Islet of Langerhans (tissue), 1 donor: ENCODE data around the gene LMO2.

Source experiments
- FAIRE-seq: peaks from one replicate; lab custom pipeline; 2011; peaks lifted over from hg19 to GRCh38; lab: Jason Lieb, UNC

LMO2 gene

DNA sequence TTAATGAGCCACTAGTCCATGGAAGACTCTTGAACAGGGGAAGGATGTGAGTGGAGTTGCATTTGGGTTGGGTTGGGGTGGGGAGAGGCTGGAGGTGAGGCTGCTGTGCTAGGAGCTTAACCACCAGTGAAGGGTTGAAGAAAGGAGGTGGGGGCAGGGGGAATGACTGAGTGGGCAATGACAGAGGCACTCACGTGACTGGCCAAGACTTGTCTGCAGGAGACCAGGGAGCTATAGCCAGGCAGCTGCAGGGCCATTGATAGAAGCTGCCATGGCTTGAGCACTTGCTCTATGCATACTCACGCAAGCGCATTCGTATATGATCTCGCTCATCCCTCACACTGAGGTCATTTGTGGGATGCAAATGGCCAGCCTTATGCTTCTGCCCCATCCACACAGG is 4.0 kb downstream of the LMO2 start:
- no peak for FAIRE-seq

DNA sequence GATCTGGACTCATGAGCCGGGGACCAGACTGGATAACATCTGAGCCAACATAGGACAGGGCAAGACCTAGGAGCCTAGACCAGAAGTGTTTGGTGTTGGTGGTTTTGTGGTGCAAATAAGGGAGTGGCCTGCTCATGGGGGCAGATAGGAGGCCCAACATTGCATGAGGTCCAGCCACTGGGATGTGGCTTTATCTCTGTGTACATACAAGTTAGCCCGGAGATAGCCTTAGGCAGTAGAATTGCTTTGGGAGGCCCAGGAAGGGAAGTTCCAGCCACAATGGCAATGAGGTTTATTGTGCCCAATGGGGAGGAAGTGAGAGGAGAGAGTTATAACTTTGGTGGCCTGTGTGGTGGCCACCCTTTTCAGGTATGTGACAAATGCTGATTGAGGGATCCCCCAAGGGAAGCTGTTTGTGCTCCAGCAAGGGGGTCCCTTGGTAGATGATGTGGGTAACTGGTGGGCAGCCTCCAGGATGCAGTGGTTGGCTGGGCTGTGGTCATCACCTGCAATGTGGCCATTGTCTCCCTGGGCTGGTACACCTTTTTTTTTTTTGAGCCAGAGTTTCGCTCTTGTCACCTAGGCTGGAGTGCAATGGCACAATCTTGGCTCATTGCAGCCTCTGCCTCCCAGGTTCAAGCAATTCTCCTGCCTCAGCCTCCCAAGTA is 6.4 kb downstream of the LMO2 start:
- FAIRE-seq = no peak

DNA sequence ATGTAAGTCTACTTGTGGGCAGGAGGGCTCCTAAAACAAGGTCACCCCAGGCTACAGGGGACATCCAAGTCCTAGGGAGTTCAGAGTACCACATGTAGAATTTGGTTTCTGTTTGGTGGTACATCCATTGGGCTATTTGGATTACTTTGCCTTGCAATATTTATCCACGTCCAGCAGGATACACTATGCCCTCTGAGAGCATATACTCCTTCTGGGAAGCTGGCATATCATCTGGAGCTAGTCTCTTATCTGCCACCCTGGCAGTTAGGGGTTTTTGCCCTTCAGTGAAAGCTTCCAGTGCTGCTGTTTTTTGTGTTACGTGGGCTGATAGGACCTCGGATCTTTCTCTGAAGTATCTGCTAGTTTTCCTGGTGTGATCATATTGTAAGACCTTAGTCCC is 7.3 kb downstream of the LMO2 start:
- FAIRE-seq = no peak

DNA sequence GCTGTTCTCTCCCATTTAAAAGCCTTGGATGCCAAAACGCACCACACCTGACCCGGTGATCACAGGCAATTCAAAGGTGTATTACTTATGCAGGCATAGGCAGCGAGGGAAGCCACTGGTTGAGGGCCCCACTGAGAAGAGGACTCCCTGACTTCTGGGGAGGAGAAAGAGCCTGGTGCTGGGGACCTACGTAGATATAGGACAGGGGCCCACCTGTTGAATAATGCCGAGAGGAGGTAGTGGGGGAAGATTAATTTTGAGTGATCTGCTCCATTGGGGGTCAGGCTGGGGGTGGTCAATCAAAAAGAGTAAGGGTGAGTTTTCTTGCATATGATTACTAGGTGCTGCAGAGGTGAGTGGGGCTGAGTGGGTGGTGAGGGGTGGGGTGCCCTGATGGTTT is 7.8 kb downstream of the LMO2 start:
- no peak for FAIRE-seq

DNA sequence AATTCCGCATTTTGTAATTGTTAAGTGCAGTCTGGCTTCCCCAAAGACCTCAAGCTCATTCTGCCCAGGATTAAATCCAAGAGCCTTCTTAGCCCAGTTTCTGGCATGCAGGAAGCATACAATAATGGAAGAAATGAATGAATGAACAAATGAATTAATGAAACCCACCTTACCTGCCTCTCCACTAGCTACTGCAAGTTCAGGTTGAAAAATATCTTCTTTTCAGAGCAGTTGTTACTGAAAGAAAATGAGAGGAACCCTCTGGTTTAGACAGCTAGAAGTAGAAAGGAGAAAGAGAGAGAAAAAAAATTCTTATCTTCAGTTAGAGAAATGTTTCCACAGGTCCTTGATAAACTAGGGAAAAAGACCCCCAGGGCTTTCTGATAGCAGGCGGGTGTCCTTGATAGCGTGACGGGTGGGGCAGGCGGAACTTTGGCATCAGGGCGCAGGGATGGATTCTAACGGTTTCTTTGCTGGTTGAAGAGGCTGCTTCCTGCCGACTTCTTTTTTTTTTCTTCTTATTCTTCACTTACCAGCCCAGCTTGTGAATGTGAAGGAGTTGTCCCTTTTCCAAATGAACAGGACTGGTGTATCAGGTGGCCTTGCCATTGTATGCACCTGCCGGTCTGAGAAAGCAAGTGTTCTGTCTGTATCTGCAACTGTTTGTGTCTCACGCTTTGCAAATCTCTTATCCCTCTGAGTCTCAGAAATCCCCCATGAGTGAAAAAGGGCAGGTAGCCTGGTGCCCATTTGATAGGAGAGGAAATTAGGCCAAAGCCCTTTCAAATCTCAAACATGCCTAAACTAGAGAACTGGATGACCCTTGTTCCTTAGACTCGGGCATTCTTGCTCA is 10.0 kb downstream of the LMO2 start:
- no peak for FAIRE-seq

DNA sequence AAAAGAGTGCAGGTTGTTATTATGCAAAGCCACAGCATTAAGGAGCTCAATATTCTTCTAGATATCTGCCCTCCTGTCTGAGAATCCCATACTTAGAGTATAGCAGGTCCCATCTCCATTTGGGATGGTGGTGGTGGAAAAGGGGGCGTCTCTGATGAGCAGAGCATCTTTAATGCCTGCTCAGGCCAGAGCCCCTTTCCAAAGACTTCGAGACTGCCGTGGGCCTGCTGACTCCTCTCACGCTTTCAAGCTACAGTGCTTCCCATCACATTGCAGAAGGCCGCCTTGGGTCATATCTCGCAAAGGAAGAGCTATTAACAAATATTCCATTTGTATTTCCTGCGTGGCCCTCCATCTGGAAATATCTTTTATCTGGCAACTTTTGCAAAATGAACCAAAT is 10.9 kb downstream of the LMO2 start:
- no peak for FAIRE-seq

DNA sequence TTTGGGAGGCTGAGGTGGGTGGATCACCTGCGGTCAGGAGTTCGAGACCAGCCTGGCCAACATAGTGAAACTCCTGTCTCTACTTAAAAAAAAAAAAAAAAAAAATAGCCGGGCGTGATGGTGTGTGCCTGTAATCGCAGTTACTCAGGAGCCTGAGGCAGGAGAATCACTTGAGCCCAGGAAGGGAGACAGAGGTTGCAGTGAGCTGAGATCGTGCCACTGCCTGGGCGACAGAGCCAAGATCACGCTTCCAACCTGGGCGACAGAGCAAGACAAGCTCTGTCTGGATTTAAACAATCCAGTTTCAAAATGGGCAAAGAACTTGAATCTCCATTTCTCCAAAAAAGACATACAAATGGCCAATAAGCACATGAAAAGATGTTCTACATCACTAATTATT is 12.5 kb downstream of the LMO2 start:
- no peak for FAIRE-seq

DNA sequence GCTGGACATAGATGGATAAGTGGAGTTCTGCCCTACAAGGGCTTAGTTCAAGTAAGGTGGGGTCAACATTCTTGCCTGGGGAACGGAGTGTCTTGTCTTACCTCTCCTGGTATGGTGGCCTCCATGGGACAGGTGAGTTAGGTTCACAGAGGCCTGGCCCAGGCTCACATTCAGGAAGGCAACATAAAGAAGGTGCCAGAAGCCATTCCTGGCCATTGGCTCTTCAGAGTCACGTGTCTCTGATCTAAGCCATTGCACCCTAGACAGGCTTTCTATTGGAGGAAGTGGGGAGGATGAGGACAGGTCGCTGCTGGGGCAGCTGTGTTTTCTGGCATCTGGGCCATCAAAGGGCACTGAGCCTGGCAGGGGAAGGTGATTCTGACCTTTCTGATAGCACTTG is 14.8 kb downstream of the LMO2 start:
- FAIRE-seq = no peak

DNA sequence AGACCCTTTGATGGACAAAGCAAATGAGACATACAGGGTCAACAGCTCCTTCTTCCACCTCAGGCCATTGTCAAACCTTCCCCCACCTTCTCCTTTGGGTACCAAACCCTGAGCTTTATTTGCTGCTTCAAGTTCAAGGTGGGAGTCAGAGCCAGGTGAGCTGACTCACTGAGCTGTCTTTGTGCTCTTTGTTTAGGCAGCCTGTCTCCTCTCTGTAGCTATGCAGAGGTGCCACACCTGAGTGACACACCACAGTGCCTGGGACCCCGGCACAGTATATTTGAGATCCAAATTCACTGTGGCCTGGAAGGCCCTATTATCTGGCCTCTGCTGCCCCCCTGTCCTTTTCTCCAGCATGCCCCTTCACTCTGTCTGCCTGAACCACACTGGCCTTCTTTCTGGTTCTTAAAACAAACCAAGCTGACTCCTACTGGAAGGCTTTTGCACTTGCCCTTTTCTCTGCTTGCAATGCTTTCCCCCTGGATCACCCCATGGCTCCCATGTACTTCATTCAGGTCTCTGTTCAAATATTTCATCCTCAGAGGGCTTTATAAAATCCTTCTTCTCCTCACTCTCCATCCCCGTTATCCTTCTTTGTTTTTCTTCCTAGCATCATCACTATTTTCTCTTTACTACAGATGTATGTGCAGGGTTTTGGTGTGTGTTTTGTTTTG is 16.1 kb downstream of the LMO2 start:
- no peak for FAIRE-seq

DNA sequence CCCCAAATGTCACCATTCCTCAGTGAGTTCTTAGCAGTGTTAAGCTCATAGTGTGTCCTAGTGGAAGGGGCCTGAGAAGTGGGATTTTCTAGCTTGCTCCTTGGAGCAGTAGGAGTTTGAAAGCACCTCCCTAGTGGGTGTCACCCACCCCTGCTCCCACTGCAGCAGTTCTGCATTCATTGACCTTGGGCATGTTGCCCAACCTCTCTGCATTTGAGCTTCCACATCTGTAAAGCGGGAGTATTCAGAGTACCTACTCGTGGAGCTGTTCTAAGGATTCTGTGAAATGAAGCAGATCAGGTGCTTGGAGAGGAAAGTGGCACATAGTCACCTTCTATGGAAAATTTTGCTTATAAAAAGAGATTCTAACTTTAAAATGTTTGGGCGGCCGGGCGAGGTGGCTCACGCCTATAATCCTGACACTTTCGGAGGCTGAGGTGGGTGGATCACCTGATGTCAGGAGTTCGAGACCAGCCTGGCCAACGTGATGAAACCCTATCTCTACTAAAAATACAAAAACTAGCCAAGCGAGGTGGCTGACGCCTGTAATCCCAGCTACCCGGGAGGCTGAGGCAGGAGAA is 16.9 kb downstream of the LMO2 start:
- no peak for FAIRE-seq

DNA sequence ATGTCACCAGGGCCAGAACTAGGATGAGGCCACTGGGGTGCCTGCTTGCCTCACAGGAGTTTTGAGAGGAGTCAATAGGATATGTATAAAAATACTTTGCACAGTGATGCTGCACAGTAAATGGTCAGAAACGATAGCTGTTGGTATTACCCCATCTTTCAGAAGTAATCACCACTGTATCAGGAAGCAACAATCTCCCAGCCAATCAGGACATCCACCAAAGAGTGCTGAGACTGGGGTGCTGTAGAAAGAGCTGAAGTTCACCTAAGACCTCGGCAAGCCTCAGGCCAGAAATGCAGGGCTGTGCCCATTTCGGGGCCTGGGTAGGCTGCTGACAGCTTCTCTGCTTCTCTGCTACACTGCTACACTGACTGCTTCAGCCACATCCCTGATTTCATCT is 17.4 kb downstream of the LMO2 start:
- FAIRE-seq = no peak

DNA sequence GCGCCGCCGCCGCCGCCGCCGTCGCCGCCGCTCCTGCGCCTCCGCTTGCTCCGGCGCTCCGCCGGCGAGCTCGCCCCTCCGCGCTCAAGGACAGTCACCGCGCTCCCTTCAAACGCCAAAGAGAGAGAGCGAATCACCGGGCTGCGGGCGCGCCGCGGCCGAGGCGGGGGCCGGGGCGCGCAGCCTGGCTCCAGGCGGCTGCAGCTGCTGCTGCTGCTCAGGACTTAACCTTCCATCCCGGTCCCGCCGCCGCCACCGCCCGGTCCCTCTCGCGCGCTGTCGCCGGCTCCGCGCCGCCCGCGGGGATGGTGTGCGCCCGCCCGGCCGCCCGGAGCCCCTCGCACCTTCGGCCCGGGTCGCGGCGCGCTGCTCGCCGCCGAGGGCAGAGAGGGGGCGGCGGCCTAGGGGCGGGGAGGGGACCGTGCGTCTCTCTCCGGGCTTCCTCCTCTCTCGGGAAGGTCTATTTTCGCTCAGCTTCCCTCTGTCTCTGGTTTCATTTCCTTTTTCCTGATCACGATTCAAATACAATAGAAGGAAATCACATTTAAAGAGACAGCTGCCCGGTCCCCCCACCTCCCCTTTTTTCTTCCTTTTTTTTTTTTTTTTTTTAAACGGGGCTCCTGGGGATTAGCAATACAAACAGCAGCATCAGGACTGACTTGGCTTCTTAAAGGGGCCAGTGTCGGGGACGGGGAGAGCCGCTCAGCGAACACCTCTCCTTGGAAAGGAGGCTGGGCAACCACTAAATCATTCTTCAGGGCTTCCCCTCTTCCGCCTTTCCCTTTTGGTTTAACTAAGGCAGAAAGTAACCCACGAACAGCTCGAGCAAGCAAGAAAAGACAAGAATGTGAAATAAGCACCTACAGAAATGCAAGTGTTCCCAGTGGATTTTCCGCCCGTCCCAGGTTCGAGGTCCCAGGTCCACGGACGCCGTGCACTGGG is 22.1 kb downstream of the LMO2 start:
- peak; percentile 74 for FAIRE-seq

DNA sequence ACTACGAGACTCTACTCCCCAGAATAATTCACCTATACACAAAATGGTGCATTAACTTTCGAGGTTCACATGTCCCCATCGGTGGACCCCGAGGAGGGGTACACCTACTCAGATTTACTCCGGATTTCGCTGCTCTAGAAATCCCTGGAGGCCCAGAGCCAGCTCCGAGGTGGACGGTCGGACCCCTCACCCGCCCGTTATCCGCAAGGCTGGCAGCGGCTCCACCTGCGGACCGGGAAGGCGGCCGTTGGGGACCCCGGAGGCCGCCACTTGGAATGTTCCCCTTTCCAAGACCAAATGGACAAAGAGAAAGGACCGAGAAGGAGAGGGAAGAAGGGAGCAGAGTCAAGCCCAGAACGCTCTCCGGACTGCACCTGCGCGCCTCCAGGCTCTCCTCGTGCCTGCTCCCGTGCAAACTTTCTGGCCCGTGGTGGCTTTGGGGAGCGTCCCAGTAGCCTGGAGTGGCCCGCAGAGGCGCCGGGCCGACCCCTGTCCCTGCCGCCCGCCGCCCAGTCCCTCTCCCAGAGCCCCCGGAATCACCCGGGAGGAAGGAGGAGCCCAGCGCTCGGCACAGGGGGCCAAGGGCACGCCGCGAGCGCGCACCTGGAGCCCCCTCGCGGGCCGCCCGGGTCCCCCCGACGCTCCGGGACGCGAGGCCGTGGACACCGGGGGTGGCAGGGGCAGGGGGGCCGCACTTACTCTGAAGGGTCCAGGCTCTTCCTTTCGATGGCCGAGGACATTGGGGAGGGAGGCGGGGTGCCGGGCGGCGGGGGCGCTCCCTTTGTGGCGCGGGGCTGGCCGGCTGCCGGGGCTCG is 23.0 kb downstream of the LMO2 start:
- no peak for FAIRE-seq

DNA sequence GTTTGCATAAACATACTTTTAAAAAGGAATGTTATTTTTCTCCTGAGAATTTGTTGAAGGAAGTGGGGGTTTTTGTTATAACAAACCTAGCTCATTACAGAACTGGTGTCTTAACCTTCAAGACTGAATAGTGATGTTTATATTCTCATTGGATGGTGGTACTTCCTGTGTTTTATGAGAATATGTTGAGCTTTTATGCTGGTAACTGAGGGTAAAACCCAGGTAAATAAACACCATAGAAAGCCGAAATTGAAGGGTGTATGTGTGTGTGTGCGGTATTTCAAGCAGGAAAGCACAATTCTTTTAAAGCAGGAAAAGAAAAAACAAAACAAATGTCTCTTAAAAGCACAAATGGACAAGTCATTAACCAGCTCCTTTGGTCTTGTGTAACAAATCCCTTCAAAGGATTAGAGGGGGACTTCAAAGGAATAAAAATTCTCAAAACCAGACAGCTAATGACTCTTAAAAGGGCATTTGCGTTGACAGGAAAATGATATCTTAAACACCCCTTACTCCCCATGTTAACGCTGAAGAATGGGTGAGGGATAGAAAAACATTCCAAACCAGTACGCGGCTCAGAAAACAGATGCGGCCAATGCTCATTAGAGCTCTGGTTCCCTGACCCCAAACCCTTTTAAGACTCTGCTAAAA is 23.8 kb downstream of the LMO2 start:
- no peak for FAIRE-seq

DNA sequence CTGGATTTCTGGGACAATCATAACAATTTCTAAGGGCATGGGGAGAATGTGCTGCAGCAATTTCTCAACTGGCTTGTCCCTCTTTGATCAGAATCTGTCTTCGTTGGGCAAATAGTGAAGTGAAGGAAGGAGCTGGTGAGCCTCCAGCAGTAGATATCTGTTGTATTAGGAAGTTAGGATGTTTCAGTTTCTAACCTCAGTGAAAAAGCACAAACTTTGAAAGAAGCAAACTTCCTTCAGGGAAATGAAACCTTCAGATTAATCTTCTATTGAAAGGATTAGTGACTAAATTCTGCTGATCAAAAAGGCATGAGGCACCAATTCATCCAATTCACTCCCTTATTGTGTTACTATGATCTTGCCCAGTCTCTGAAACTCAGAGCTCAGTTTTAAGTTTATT is 24.3 kb downstream of the LMO2 start:
- no peak for FAIRE-seq

DNA sequence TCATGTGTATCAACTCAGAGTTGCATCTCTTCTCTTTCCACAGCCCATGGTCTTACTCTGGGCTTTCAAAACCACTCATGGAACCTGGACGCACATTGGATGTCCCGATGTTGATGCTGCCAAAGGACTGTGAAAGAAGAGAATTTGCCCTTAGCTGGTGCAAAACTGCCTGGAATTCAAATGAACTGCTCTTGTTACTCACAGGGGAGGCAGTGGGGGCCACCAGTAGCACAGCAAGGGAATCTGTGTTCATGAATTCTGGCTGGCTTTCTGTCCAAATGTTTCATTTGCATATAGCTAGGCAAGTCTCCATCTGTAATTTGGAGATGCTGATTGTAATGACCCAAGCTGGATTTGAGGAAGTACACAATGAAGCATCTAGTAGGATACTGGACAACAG is 24.9 kb downstream of the LMO2 start:
- no peak for FAIRE-seq

DNA sequence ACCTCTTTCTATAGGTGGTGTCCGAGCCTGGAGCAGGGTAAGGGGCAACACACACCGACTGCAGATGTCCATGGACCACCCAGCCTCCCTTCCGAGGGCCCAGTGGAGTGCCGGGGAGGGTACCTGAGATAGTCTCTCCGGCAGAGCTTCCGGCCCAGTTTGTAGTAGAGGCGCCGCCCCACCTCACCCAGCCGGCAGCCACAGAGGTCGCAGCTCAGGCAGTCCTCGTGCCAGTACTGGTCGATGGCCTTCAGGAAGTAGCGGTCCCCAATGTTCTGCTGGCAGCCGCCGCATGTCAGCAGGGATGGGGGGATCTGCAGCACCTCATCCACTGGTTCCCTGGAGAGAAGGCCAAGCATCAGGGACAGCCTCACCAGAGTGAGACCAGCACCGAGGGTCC is 27.4 kb downstream of the LMO2 start:
- no peak for FAIRE-seq

DNA sequence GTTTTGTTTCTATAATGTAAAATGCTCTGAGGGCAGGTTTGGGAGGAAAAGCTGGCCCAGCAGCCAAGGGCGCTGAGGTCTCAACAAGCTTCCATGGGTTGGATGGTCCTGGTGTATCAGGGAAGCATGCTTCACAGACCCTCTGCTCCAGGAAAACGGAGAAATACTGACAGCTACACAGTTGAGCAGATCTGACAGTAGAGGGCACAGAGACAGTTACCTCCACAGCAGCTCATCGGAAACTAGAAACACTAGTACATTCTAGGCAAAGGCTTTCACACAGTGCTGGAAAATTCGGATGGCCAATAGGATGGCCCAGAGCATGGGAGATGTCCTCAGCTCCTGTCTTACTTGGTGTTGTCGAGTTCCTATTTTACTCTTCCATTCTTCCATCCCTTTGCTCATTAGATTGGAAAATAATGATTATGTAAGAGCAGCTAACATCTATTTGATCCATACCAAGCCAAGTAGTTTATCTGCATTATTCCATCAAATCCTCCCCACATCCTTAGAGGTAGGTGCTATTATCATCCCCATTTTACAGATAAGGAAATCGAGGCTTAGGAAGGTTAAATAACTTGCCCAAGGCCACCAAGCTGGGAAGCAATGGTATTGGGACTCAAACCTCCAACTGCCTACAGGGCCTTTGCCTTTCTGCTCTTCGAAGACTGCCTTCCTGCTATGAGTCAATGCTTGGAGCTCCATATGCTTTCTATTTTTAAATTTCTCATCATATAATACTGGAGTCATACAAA is 28.3 kb downstream of the LMO2 start:
- FAIRE-seq = no peak

DNA sequence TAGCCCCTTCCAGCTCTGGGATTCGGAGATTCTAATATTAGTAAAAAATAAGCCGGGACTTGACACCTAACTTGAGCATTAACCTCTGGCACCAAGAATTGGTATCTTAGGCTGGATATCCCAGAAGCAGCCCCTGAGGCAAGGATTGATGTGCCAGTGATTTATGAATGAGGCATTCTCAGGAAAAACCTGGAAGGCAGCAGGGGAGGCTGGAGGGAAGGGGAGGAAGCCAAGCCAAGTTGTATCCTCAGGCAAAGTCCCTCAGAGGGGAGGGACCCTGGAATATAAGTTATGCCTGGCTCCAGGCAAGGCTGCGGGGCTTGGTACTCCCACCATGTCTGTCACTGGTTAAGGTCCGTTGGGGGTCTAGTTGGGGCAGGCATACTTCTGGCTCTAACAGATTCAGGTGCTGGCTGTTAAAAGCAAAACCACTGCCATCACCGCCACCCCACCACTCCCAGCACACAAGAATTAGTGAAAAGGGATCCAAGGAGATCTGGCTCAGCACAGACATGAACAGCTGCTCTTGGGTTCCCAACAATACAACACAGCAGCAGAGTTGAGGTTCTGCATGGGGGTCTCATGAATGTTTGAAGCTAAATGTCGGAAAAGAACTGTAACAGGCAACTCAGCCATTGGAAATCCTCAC is 29.8 kb downstream of the LMO2 start:
- FAIRE-seq = no peak
